Coronary artery (tissue), 2 donors: ENCODE measurements around the gene IRF2BPL.

Source experiments
- DNase-seq: peaks from one replicate; pipeline ENCODE4 v3.0.0-alpha.2; 2017; ENCODE audit warnings: low spot score
- H3K27ac ChIP-seq, 2 donors: fragments of 200-600 bp; sonication (generic); one replicate each; pipeline ENCODE4 v1.5.1; 2016 to 2019
- H3K4me3 ChIP-seq: fragments of 200-600 bp; sonication (generic); 2 replicates; pipeline ENCODE4 v1.5.1; 2016; ENCODE audit warnings: mild to moderate bottlenecking, moderate library complexity
- TF ChIP-seq, protein P1 (sequence below): fragments of 200-600 bp; sonication (generic); IDR thresholded peaks from one replicate; pipeline ENCODE4 v1.5.1; 2019; ENCODE audit warnings: antibody characterized with exemption

IRF2BPL gene

DNA sequence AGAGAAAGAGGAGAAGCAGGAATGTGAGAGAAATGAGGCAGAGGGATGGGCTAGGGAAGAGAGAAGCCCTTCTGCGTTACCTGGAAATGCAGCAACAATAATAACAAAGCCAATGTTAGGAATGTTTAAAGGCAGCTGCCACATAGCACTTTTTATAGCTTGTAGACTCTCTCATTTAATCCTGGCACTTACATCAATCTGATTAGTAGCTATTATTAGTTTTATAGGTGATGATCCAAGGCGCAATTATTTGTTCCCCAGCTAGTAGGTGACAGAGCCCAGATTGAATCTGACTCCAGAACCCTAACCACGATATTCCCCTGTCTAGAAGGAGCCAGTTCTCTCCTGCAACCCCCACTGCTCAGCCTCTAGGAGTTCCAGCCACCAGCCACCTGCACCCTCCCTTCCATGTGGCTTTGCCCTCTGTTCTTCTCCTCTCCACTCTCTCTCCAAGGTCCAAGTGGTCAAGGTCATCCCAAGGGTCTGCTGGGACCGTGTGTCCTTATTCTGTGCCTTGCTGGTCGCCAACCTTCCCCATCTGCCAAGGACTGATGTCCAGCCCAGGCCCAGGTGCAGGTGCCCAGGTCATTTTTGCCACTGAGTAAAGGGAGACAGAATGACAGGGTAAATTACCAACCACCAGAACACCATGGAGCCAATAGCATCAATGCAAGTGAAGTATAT, 40.2 kb upstream of the IRF2BPL start:
- TF ChIP-seq, protein P1, sequence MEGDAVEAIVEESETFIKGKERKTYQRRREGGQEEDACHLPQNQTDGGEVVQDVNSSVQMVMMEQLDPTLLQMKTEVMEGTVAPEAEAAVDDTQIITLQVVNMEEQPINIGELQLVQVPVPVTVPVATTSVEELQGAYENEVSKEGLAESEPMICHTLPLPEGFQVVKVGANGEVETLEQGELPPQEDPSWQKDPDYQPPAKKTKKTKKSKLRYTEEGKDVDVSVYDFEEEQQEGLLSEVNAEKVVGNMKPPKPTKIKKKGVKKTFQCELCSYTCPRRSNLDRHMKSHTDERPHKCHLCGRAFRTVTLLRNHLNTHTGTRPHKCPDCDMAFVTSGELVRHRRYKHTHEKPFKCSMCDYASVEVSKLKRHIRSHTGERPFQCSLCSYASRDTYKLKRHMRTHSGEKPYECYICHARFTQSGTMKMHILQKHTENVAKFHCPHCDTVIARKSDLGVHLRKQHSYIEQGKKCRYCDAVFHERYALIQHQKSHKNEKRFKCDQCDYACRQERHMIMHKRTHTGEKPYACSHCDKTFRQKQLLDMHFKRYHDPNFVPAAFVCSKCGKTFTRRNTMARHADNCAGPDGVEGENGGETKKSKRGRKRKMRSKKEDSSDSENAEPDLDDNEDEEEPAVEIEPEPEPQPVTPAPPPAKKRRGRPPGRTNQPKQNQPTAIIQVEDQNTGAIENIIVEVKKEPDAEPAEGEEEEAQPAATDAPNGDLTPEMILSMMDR: no peak
- Histone ChIP-seq H3K27ac (no peak overlapping the region), H3K4me3 (no peak overlapping the region)
- DNase-seq: no peak

DNA sequence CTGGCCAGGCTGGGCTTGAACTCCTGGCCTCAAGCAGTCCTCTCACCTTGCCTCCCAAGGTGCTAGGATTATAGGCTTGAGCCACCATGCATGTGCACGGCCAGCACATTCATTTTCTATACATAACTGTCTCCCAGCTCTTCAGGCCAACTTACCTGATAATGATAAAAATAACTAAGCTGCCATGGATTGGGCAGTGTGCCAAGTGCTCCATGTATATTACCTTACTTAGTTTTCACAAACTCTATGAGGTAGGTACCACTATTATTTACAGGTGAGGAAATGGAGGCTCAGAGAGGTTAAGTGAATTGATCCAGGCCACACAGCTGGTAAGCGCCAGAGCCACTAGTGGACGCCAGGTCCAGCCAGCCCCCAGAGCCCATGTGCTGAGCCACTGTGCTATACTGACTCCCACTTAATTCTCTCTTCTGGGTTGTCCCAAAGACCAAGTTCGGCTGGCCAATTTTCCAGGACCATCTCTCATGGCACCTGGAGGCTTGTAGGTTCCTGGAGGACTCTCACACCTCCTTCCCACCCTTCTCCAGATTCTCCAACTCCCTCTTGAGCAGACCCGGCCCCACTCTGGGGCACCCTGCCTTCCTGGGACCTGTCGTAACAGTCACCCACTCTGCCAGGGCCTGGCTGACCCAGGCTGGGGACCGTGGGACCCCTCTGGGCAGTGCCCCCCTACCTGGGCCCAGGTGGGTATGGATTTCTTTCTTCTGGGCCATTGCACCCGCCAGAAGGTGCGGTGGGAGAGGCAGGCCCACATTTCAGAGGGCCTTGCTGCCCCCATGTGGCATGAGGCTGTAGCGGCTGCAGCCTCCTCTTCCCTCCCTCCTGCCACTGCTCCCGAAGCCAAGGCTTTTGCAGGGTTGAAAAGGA, 39.4 kb upstream of the IRF2BPL start:
- Histone ChIP-seq H3K4me3 (no peak overlapping the region), H3K27ac (no peak overlapping the region)
- TF ChIP-seq, protein P1: peak; percentile 82
- peak; percentile 78 for DNase-seq

DNA sequence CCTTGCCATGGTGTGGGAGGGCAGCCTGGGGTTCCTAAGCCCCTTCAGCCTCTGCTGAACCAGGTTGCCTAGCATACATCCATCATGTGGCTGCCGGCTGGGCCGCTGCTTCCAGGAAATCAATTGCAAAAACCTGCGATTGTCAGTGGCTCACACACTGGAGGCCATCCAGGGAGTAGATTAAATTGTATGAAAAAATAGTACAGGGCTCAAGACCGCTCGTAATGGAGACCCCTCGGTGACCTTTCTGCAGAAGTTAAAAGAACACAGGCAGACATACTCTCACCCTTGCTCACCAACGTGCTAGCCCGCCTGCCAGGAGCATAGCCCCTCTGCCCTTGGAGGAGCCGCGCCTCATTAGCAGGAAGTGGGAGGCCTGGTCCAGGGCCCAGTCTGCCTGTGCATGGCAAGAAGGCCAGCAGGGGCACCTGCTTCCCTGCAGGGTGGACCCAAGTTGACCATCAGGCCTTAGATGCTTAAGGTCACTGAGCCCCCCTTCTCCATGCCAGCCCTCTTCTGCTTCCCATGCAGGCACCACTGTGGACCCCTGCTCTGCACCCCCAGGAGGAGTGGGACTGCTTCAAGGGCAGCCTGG, 38.2 kb upstream of the IRF2BPL start:
- Histone ChIP-seq H3K4me3 (no peak overlapping the region), H3K27ac (no peak overlapping the region)
- TF ChIP-seq, protein P1: no peak
- DNase-seq: no peak

DNA sequence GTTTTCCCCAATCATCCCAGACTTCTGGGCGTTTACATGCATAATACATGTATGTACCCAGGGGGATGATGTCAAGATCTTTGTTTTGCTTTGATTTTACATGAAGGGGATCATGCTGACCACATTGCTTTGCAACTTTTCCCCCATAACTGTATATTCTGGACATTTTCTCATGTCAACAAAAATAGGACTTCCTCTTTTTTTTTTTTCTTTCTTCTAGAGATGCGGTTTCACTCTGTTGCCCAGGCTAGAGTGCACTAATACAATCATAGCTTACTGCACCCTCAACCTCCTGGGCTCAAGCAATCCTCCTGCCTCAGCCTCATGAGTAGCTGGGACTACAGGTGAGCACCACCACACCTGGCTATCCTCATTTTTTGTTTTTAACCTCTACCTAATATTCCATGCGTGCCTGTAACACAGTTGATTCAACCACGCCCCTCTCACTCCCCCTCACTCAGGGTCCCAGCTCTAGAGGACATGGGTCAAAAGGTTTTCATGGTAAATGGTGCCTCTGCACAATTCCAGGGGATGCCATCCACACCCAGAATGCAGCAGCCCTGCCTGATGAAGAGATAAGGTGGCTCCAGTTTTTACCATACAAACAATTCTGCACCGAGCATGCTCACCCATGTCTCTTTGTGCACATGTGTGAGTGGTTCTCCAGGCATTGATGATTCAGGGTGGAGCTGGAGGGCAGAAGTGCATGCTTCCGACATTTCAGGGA, 37.5 kb upstream of the IRF2BPL start:
- H3K27ac ChIP-seq: no peak overlapping the region
- no peak overlapping the region for H3K4me3 ChIP-seq
- DNase-seq: no peak
- TF ChIP-seq, protein P1: no peak

DNA sequence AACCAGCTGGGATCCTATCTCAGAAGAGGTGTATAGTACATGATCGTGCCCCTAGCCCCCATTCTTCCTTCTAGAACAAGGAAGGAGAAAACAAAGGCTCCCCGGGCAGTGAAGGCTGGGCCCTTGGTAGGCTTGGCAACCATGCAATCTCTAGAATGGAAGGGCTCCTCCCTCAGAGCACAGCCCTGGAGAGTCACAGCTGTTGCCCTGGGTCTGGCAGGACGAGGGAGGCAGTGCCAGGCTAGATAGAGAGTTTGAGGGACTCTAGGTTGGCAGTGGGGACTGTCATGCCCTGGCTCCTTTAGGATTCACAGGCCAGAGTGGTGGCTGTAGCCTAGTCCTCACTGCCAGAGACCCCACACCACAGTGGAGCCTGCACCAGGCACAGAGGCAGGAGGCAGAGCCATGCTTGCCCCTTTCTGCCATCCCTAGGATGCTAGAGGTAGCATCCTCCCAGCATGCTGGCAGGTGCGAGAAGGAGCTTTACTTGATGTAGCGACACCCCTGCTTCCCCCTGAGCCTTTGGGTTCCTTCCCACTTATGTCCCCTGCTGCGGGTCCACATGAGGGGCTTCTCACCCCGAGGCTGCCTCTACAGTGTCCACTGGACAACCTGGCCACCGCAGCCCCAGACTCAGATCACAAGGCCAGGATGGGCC, 36.1 kb upstream of the IRF2BPL start:
- no peak overlapping the region for H3K4me3 ChIP-seq
- H3K27ac ChIP-seq: no peak overlapping the region
- DNase-seq: no peak
- TF ChIP-seq, protein P1: no peak

DNA sequence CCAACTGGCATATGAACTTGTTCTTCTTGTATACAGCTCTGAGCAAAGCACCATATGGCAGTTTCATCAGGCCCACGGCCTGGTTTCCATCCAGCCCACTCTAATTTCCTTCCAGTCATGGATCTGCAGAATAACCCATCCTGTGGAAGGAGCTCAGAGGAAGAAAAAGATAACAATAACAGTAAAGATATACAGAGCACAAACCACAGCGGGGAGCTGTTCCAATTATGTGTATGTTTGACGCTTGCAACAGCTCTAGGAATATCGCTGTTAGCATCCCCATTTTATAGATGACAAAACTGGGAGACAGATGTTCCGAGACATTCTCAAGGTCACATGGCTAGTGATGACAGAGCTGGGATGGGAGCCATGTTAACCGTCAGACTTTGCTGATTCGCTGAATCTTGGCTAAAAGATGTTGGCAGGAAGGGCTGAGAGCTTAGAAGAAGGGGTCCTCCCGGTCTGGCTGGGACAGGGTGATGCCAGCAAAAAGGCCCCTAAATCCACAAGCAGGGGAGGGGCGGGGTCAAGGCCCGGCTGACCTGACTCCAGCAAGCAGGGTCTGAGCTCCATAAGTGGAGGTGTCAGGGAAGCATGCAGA, 35.2 kb upstream of the IRF2BPL start:
- H3K27ac ChIP-seq: no peak overlapping the region
- TF ChIP-seq, protein P1: no peak
- H3K4me3 ChIP-seq: no peak overlapping the region
- no peak for DNase-seq
